ENCODE measurements around the gene ZDHHC8. TPM values are rescaled to one million over a fixed set of nuclear protein-coding genes. Genes with fewer than 3 reads are reported as not detected.

ZDHHC8 gene
- total RNA-seq, 2 donors from 2014 or later: 82.2 to 82.3 TPM

- WGBS, 2 experiments (ENCODE audit: insufficient coverage in 1 of 2, insufficient read length in 1 of 2): 81 to 86% methylated on average over 6 to 9 of the region's 9 CpGs
- DNase-seq: no peak
- Histone ChIP-seq H3K9ac (ENCODE audit: extremely low read depth, low read length, poor library complexity, severe bottlenecking) (no peak overlapping the region), H3K36me3 (ENCODE audit: control insufficient read depth, insufficient read depth, low read length) (no peaks in the 10 kb centered on the region), H3K4me3 (ENCODE audit: low read length) (no peak overlapping the region), H3K27me3 (ENCODE audit: control insufficient read depth, insufficient read depth, low read length, poor library complexity, severe bottlenecking) (no peaks in the 10 kb centered on the region), H3K4me1 (ENCODE audit: control insufficient read depth, insufficient read depth, low read length) (no peaks in the 10 kb centered on the region), H3K27ac (ENCODE audit: low read depth, low read length) (no peak overlapping the region), H3K9me3 (ENCODE audit: control insufficient read depth, low read length) (no peaks in the 10 kb centered on the region)
- Mint-ChIP-seq H3K4me3 (no peak overlapping the region), H3K27me3 (ENCODE audit: insufficient read depth) (no peaks in the 10 kb centered on the region), H3K27ac (no peak overlapping the region), H3K9me3 (no peaks in the 10 kb centered on the region), H3K36me3 (ENCODE audit: low read depth) (no peaks in the 10 kb centered on the region), H3K4me1 (peaks cover 5% of the 10 kb centered on the region)
- TF ChIP-seq, protein P1, sequence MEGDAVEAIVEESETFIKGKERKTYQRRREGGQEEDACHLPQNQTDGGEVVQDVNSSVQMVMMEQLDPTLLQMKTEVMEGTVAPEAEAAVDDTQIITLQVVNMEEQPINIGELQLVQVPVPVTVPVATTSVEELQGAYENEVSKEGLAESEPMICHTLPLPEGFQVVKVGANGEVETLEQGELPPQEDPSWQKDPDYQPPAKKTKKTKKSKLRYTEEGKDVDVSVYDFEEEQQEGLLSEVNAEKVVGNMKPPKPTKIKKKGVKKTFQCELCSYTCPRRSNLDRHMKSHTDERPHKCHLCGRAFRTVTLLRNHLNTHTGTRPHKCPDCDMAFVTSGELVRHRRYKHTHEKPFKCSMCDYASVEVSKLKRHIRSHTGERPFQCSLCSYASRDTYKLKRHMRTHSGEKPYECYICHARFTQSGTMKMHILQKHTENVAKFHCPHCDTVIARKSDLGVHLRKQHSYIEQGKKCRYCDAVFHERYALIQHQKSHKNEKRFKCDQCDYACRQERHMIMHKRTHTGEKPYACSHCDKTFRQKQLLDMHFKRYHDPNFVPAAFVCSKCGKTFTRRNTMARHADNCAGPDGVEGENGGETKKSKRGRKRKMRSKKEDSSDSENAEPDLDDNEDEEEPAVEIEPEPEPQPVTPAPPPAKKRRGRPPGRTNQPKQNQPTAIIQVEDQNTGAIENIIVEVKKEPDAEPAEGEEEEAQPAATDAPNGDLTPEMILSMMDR (conservative IDR thresholded peaks at IDR 0.05): no peak
These were observed 50.8 kb downstream of the ZDHHC8 start for GRCh38 chr22:20182365-20182764.

DNA sequence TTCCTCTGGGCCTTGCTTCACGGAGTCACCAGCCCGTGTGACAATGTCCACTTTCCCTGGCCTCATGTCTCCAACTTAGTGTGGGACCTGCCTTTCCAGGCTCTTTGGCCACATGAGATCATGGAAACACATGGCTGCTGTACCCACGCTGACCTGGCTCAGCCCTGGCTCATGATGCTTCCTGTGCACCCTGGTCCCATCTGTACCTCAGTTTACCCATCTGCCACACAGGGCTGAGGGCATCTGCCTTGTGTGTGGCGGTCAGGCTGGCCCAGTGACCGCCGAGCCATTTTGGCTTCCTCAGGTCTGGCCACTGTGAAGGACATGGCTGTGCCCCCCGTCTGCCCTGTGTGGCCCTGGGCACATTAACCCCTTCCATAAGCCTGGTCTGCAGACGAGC is 51.5 kb downstream of the ZDHHC8 start:
- peaks cover 5% of the 10 kb centered on the region for H3K4me1 Mint-ChIP-seq
- H3K9ac ChIP-seq (ENCODE audit: extremely low read depth, low read length, poor library complexity, severe bottlenecking): no peak overlapping the region
- H3K9me3 ChIP-seq (ENCODE audit: control insufficient read depth, low read length): no peaks in the 10 kb centered on the region
- H3K27me3 ChIP-seq (ENCODE audit: control insufficient read depth, insufficient read depth, low read length, poor library complexity, severe bottlenecking): no peaks in the 10 kb centered on the region
- no peak for DNase-seq
- no peaks in the 10 kb centered on the region for H3K9me3 Mint-ChIP-seq
- no peak overlapping the region for H3K27ac Mint-ChIP-seq
- H3K36me3 ChIP-seq (ENCODE audit: control insufficient read depth, insufficient read depth, low read length): no peaks in the 10 kb centered on the region
- H3K4me3 Mint-ChIP-seq: no peak overlapping the region
- no peak overlapping the region for H3K27ac ChIP-seq (ENCODE audit: low read depth, low read length)
- H3K27me3 Mint-ChIP-seq (ENCODE audit: insufficient read depth): no peaks in the 10 kb centered on the region
- H3K36me3 Mint-ChIP-seq (ENCODE audit: low read depth): no peaks in the 10 kb centered on the region
- no peaks in the 10 kb centered on the region for H3K4me1 ChIP-seq (ENCODE audit: control insufficient read depth, insufficient read depth, low read length)
- 90 to 92% methylated on average over 6 to 8 of the region's 8 CpGs for WGBS, 2 experiments (ENCODE audit: insufficient coverage in 1 of 2, insufficient read length in 1 of 2)
- no peak overlapping the region for H3K4me3 ChIP-seq (ENCODE audit: low read length)
- TF ChIP-seq, protein P1 (conservative IDR thresholded peaks at IDR 0.05): no peak

- no peak overlapping the region for H3K27ac ChIP-seq (ENCODE audit: low read depth, low read length)
- no peak overlapping the region for H3K27ac Mint-ChIP-seq
- no peaks in the 10 kb centered on the region for H3K27me3 ChIP-seq (ENCODE audit: control insufficient read depth, insufficient read depth, low read length, poor library complexity, severe bottlenecking)
- H3K9me3 Mint-ChIP-seq: no peaks in the 10 kb centered on the region
- no peak overlapping the region for H3K4me3 ChIP-seq (ENCODE audit: low read length)
- H3K9me3 ChIP-seq (ENCODE audit: control insufficient read depth, low read length): no peaks in the 10 kb centered on the region
- H3K4me1 Mint-ChIP-seq: peaks cover 5% of the 10 kb centered on the region
- no peaks in the 10 kb centered on the region for H3K36me3 Mint-ChIP-seq (ENCODE audit: low read depth)
- no peaks in the 10 kb centered on the region for H3K4me1 ChIP-seq (ENCODE audit: control insufficient read depth, insufficient read depth, low read length)
- H3K27me3 Mint-ChIP-seq (ENCODE audit: insufficient read depth): no peaks in the 10 kb centered on the region
- 71 to 86% methylated on average over 3 to 6 of the region's 6 CpGs for WGBS, 2 experiments (ENCODE audit: insufficient coverage in 1 of 2, insufficient read length in 1 of 2)
- H3K36me3 ChIP-seq (ENCODE audit: control insufficient read depth, insufficient read depth, low read length): no peaks in the 10 kb centered on the region
- TF ChIP-seq, protein P1 (conservative IDR thresholded peaks at IDR 0.05): no peak
- no peak overlapping the region for H3K9ac ChIP-seq (ENCODE audit: extremely low read depth, low read length, poor library complexity, severe bottlenecking)
- DNase-seq: no peak
- H3K4me3 Mint-ChIP-seq: no peak overlapping the region
These were observed 52.2 kb downstream of the ZDHHC8 start for GRCh38 chr22:20183823-20184222.
